GM06990 (cell line): ENCODE measurements around the gene BCS1L.

ENCODE experiments used
- DNase-seq: peaks from one replicate; pipeline ENCODE4 v3.0.0-alpha.2; 2011; ENCODE audit not compliant: insufficient read length; ENCODE audit errors: extremely low read depth
- H3K27me3 ChIP-seq: replicated peaks from 2 replicates; pipeline ENCODE4 v1.6.0; 2011; ENCODE audit warnings: low read length; ENCODE audit not compliant: control insufficient read depth, insufficient read depth
- H3K36me3 ChIP-seq: 2 replicates; pipeline ENCODE4 v1.5.1; 2011; ENCODE audit warnings: low read length; ENCODE audit not compliant: control insufficient read depth, insufficient read depth
- H3K4me3 ChIP-seq: replicated peaks from 2 replicates; pipeline ENCODE4 v1.5.1; 2011; ENCODE audit warnings: low read depth, mild to moderate bottlenecking, control low read depth, low read length
- CTCF ChIP-seq: IDR thresholded peaks from 2 replicates; pipeline ENCODE4 v1.5.1; 2011; ENCODE audit warnings: low read length, control low read depth, mild to moderate bottlenecking, inconsistent platforms; ENCODE audit not compliant: insufficient read depth, poor library complexity, severe bottlenecking

The BCS1L gene

GRCh38 chr2:218663901-218664300 is 4.4 kb downstream of the BCS1L start:
- Histone ChIP-seq H3K4me3 (no peak overlapping the region), H3K36me3 (peaks cover 37% of the 10 kb centered on the region), H3K27me3 (no peaks in the 10 kb centered on the region)
- DNase-seq: no peak
- TF ChIP-seq CTCF: no peak

GRCh38 chr2:218664653-218665052 is 5.2 kb downstream of the BCS1L start:
- no peak overlapping the region for H3K4me3 ChIP-seq
- no peaks in the 10 kb centered on the region for H3K27me3 ChIP-seq
- no peak for DNase-seq
- peaks cover 37% of the 10 kb centered on the region for H3K36me3 ChIP-seq
- TF ChIP-seq CTCF: no peak

GRCh38 chr2:218671097-218671653 is 11.7 kb downstream of the BCS1L start:
- Histone ChIP-seq H3K4me3 (peak overlapping the region; percentile 98), H3K27me3 (no peaks in the 10 kb centered on the region), H3K36me3 (peaks cover 10% of the 10 kb centered on the region)
- DNase-seq: no peak
- TF ChIP-seq CTCF: no peak

GRCh38 chr2:218671654-218672566 is 12.4 kb downstream of the BCS1L start, which contains the start of the genes RNF25 and STK36:
Gene RNF25 (minus strand): TSS chr2:218672002. CDS start chr2:218671970, 32 bp downstream.
Gene STK36 (plus strand): TSS chr2:218672086. CDS start chr2:218672830, 744 bp downstream.
- no peak for TF ChIP-seq CTCF
- Histone ChIP-seq H3K36me3 (peaks cover 7% of the 10 kb centered on the region), H3K4me3 (peak within 1 kb of the TSS; percentile 98), H3K27me3 (no peaks in the 10 kb centered on the region)
- peak; percentile 82 for DNase-seq

- Histone ChIP-seq H3K4me3 (no peak overlapping the region), H3K27me3 (no peaks in the 10 kb centered on the region), H3K36me3 (no peaks in the 10 kb centered on the region; the same call in 1 of the 2 replicates)
- no peak for TF ChIP-seq CTCF
- no peak for DNase-seq
These were observed 19.6 kb downstream of the BCS1L start for GRCh38 chr2:218679119-218679518.
